Activated CD4-positive, alpha-beta T cell treated with anti-CD3 and anti-CD28 coated beads, Interleukin-10, Interleukin-2, amounts not matched to agents 100 ng/mL and 50 ng/mL, durations not matched to agents 16 hours and 8 hours (primary cell): ENCODE data around the gene DTNBP1.
"Not testable (repeated sequence)": the region's sequence is repeated elsewhere in the genome, so short reads cannot be mapped to it uniquely, and the experiment has no call there.

Source experiments
- DNase-seq: peaks from one replicate; pipeline ENCODE4 v3.0.0-alpha.2; 2020

Gene DTNBP1

GRCh38 chr6:15665237-15665636, 2.4 kb upstream of the DTNBP1 start:
- no peak for DNase-seq

- DNase-seq, result no peak
These were observed 473 bp upstream of the DTNBP1 start for GRCh38 chr6:15663130-15663871.

- no peak for DNase-seq
These were observed 939 bp downstream of the DTNBP1 start for GRCh38 chr6:15661853-15662325.

GRCh38 chr6:15659181-15659580, 3.6 kb downstream of the DTNBP1 start:
- no peak for DNase-seq

GRCh38 chr6:15658181-15658744, 4.6 kb downstream of the DTNBP1 start:
- no peak for DNase-seq

- no peak for DNase-seq
These were observed 5.5 kb downstream of the DTNBP1 start for GRCh38 chr6:15657290-15657689.

GRCh38 chr6:15656145-15656544, 6.7 kb downstream of the DTNBP1 start:
- DNase-seq, result no peak

- no peak for DNase-seq
These were observed 8.6 kb downstream of the DTNBP1 start for GRCh38 chr6:15654250-15654649.

- peak; percentile 20 for DNase-seq
These were observed 9.2 kb downstream of the DTNBP1 start for GRCh38 chr6:15653581-15653980.

GRCh38 chr6:15650004-15650559, 12.7 kb downstream of the DTNBP1 start:
- DNase-seq, result not testable (repeated sequence)

GRCh38 chr6:15644904-15645303, 17.9 kb downstream of the DTNBP1 start:
- no peak for DNase-seq

GRCh38 chr6:15643542-15643941, 19.3 kb downstream of the DTNBP1 start:
- no peak for DNase-seq

GRCh38 chr6:15642276-15642675, 20.6 kb downstream of the DTNBP1 start:
- no peak for DNase-seq

- DNase-seq, result no peak
These were observed 24.5 kb downstream of the DTNBP1 start for GRCh38 chr6:15638373-15638772.

GRCh38 chr6:15631432-15631831, 31.4 kb downstream of the DTNBP1 start:
- DNase-seq, result no peak

GRCh38 chr6:15630202-15630601, 32.6 kb downstream of the DTNBP1 start:
- no peak for DNase-seq

GRCh38 chr6:15629487-15629886, 33.3 kb downstream of the DTNBP1 start:
- DNase-seq, result no peak

- peak; percentile 72 for DNase-seq
These were observed 34.2 kb downstream of the DTNBP1 start for GRCh38 chr6:15628499-15629131.

- no peak for DNase-seq
These were observed 35.0 kb downstream of the DTNBP1 start for GRCh38 chr6:15627821-15628220.

- no peak for DNase-seq
These were observed 35.8 kb downstream of the DTNBP1 start for GRCh38 chr6:15626878-15627674.

GRCh38 chr6:15626160-15626559, 36.7 kb downstream of the DTNBP1 start:
- no peak for DNase-seq

- peak; percentile 19 for DNase-seq
These were observed 39.3 kb downstream of the DTNBP1 start for GRCh38 chr6:15623276-15624116.
